HG03039 (cell line): ENCODE results near the gene HES5.
"Not testable (repeated sequence)": the region's sequence is repeated elsewhere in the genome, so short reads cannot be mapped to it uniquely, and the experiment has no call there.

Experiments used
- ATAC-seq: cut with Tn5 transposase; IDR thresholded peaks from one replicate; pipeline ENCODE4 v1.9.1; 2021; ENCODE audit warnings: mild to moderate bottlenecking, moderate library complexity; ENCODE audit not compliant: unreplicated experiment

Gene HES5

DNA sequence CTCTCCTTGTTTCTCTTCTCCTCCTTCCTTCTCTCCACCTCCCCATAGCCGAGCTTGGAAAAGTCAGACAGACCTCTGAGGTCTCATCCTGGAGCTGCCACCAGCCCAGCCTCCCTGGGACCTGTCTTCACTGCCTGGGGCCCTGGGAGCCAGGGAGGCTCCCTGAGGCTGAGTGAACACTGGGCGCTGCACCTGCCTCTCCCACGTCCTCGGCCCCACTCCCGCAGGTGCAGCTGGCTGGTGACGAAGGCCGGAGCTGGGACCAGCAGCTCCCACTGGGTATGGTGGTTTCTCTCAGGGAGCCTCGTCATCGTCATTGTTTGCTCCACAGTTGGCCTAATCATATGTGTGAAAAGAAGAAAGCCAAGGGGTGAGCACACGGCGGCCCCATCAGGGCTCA lies 31.4 kb upstream of the HES5 start:
- no peak for ATAC-seq

DNA sequence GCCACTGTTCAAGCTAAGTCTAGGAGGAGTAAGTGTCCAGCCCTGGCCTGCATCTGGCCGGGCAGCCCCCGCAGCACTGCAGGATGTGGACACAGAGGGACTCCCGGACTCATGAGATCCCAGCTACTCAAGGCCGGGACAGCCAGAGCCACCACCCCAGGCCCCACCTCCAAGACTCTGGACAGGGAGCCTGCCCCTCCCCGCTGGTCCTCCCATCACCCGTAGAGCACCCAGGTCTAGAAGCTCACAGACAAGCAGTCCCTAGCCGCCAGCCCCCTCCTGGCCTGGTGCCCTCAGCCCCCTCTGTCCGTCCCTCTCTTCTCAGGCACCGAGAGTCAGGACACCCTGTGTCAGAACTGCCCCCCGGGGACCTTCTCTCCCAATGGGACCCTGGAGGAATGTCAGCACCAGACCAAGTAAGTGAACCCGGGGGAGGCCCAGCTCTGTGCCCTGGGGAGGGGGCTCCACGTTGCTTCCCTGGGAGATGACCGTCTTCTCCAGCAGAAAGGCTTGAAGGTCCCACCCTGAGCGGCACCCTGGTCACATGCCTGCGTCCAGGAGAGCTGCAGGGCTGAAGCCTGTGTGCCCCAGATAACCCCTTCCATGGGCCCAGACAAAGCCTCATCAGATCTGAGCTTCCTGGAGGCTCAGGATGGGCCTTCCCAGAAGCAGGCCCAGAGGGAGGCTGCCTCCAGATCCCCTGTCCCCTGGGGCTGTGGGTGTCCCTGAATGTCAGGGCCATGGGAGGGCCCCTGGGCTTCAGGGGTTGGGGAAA lies 30.4 kb upstream of the HES5 start:
- ATAC-seq: no peak

DNA sequence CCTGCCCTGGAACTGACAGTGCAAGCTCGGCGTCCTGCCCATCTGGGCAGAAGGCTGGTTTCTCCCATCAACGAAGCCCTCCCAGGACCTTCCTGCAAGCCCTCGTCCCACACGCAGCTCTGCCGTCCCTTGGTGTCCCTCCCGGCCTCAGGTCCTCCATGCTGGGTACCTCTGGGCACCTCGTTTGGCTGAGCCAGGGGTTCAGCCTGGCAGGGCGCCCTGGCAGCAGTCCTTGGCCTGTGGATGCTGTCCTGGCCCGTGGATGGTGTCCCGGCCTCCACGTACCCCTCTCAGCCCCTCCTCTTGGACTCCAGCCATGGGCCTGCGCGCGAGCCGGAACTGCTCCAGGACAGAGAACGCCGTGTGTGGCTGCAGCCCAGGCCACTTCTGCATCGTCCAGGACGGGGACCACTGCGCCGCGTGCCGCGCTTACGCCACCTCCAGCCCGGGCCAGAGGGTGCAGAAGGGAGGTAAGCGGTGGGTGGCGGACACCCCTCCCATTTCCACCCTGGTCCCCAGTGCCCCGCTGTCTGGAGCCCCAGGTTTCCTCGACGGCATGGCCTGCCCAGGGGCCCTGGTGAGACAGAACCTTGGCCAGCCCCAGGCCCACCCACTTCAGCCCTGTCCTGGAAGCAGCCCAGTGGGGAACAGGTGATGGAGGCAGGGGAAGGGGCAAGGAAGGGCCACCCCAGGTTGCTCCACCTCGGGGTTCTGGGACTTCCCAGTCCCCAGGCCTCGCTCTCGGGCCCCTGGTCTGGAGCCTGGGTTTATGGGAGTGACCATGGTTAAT lies 29.6 kb upstream of the HES5 start:
- ATAC-seq: no peak

DNA sequence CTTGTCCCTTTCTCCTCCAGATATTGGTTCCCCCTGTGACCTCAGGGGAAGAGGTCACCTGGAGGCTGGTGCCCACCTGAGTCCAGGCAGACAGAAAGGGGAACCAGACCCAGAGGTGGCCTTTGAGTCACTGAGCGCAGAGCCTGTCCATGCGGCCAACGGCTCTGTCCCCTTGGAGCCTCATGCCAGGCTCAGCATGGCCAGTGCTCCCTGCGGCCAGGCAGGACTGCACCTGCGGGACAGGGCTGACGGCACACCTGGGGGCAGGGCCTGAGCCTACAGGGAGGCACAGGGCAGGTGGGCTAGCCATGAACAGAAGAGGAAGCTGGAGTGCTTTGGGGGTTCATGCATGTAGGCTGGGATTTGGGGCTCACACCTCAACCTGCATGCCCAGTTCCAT lies 28.8 kb upstream of the HES5 start:
- no peak for ATAC-seq

DNA sequence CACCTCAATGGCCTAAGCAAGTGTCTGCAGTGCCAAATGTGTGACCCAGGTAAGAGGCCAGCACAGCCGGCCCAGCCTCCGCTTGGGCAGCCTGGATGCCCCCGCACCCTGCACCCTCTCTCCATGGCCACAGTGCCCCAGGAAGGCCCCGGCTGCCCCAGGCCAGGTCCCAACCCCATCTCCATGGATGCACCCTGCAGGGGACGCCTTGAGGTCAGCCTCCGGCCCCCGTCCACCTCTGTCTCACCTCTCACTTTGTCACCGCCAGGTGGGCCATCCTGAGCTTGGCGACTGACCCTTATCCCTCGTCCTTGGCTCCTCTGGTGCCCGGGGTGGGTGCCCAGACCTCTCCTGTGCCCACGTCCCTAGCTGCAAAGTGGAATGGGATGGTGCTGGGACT lies 28.4 kb upstream of the HES5 start:
- ATAC-seq: no peak

DNA sequence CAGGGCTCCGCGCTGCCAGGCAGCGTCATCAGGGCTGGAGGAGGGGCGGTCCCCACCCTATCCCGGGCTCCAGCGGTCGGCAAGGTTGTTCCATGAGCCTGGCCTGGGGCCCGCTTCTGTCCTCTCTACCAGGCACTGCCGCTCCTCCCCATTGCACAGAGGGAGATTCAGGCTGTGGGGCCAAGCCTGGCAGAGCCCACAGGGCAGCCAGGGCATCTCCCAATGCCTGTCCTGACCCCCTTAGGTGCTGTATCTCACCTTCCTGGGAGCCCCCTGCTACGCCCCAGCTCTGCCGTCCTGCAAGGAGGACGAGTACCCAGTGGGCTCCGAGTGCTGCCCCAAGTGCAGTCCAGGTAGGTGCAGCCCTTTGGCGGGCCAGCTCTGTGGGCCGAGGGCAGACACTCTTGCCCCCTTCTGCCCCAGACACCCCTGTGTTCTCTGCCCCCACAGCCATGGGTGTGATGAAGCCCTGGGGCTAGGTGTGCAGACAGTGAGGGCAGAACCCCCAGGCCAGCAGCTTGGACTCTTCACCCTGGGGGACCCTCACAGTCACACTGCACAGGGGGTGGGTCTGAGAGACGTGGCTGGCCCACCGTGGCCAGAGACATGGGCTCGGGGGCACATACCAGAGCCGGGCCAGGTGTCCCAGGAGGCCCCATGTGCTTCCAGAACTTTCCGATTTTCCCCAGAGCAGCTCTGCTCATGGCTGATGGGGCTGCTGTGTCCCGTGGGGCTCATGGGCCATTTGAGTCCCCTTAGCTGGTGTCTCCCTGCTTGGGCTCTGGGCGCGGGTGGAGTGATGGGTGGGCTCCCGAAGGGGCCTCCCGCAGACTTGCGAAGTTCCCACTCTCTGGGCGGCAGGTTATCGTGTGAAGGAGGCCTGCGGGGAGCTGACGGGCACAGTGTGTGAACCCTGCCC lies 27.7 kb upstream of the HES5 start:
- no peak for ATAC-seq

DNA sequence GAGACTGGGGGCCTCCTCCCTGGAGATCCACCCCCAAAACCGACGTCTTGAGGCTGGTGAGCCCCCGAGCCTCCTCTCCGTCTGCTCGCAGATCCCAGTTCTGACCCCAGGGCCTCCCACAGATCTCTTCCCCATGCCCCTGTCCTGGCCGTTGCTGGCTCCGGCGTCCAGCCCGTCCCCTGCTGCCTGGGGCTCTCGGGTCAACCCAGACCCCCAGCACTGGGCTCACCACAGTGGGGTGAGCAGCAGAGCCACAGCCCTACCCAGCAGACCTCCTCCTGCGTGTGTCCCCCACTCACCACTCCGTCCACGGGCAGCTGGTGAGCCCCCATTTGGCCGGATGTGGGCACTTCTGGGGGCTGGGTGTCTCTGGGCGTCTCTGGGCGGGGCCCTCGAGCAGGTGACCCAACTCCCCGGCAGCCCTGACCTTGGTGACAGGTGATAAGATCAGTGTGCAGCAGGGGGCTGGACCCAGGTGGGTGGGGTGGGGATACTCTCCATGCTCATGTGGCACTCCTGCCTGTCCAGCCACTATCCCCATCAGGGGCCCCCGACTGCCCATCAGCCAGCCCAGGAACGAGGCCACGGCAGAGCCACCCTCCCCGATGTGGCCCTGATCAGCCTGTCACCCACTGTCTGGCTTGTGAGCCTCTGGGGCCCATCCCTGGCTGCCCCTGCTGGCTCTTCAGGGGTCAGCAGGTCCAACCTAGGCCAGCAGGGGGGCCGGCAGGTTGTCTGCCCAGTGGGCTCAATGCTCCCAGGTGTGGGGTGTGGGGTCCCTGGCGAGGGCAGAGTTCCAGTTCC lies 26.8 kb upstream of the HES5 start:
- no peak for ATAC-seq

DNA sequence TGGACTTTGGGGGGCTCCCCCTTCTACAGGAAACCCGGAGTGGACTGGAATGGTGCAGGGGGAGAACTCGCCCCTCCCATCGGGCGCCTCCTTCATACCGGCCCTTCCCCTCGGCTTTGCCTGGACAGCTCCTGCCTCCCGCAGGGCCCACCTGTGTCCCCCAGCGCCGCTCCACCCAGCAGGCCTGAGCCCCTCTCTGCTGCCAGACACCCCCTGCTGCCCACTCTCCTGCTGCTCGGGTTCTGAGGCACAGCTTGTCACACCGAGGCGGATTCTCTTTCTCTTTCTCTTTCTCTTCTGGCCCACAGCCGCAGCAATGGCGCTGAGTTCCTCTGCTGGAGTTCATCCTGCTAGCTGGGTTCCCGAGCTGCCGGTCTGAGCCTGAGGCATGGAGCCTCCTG lies 26.2 kb upstream of the HES5 start, which contains the start of gene TNFRSF14:
Gene TNFRSF14 (plus strand): TSS at position 95 of the 401 bp plus-strand sequence. CDS start 294 bp downstream, at position 389.
- no peak for ATAC-seq

DNA sequence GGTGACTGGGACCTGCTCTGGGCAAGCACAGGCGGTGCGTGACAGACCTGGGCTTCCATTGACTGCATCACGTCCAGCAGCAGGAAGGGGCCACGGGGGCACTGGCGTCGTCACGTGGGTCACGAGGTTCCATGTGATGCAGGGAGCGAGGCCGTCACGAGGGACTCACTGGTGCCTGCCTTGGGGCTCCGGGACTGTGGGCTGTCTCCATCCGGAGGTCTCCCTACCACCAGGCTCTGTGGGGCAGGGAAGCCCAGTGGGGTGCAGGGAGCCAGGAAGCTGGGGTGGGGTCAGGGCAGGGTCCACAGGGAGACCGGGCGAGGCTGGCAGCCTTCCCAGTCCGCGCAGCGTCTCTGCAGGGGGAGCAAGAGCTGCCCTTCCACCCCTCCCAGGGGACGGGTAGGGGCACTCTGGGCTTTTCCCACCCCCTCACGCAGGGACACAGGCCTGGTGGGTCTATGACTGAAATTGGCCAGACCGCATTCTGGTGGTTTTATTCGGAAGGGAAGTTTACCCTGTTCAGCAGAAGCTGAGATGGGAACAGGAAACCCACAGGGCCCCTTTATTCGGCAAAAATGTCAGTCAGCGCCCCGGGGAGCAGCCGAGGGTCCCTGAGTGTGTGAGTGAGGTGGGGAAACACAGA lies 25.7 kb upstream of the HES5 start:
- ATAC-seq: no peak

DNA sequence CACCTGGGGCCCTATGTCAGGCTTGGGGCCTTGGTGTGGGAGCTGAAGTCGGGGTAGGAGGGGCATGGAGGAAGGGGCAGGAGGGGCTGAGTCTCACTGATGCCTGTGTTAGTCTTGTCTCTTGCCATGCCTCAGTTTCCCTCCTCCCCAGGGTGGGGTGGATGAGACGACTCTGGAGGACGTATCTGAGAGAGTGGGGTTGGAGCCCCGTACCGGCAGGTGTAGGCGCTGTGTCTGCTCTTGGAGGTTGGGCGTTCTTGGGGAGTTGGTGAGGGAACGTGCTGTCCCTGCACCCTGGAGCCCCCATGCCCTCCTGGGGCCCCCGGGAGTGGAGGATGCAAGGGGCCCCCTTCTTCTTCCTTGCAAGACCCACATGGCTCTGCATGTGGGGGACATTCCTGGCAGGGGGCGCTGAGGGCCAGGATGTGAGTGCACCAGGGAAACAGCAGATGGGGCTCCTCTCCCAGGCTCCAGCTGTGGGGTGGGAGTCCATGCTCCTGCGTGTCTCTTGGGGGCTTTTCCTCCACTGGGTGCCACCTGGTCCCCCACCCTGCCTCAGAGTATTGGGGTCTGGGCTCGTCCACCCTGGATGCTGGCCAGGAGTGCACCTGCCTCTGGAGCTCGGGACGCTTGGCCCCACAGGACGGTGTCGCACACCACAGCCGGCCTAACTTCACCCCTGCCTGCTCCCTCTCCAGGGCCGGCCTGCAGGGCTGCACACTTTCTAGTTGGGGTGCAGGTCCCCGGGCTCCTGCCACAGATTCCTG lies 24.7 kb upstream of the HES5 start:
- no peak for ATAC-seq

DNA sequence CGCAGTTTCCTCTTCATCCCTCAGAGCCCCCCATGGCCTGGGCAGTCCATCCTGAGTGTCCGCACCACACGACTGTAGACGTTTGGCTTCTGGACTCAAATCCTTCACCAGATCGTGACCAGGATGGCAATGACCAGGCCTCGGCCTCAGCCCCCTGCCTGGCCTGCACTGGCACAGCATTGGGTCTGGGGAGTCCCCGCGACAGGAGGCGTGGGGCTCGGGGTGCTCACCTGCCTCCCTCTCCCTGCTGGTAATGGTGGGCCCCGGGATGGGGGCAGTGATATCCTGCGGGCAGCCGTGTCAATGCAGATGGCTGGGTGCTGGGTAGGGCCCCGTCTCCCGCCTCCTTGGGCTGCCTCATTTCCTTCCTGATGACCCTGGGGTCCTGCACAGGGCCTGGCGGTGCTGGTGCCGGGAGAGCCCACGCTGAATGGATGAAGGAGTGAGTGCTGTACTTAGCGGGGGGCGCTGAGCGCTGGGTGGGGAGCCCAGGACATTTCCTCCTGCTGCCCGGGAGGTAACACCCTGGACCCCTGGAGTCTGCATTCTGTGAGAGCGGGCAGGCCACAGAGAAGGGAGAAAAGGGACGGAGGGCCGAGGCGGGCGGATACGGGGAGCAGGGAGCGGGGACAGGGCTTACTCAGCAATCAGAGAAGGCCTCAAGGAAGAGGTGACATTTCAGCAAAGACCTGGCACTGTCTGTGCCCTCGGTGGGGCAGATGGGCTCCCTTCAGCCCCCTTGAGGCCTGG lies 24.0 kb upstream of the HES5 start:
- no peak for ATAC-seq

DNA sequence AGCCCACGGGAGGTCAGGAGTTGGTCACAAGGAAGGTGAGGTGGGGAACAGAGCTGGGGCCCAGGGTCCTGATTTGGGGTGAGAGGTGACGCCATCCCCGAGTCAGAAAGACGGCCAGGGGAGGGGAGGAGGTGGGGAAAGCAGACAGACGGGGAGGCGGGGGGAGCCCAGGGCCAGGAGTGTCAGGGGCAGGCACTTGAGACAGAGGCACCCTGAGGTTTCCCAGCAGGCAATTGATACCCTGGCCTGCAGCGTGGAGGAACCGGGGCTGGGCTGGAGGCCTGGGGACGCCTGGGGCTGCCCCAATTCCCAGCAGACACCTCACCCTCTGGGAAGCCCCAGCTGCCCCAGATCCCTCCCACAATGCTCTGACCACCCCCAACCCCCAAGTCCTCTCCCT lies 23.0 kb upstream of the HES5 start:
- ATAC-seq: not testable (repeated sequence)

DNA sequence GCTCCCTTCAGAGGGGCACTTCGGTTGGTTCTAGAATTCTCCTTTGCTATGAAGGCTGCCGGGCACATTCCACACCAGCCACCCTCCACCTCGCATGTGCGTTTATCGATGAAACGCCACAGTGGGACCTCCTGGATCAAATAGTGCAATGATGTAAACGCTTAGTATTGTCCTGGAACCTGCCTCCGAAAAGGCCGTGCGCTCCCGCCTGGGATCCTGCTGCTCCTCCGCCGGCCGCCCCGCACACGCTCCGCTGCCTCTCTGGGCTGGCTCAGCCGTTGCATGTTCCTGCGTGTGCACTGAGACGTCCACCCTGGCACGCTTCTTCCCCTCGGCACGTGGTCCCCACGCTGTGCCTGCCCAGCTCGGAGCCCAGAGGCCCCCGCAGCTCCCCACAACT lies 22.1 kb upstream of the HES5 start:
- ATAC-seq: no peak

DNA sequence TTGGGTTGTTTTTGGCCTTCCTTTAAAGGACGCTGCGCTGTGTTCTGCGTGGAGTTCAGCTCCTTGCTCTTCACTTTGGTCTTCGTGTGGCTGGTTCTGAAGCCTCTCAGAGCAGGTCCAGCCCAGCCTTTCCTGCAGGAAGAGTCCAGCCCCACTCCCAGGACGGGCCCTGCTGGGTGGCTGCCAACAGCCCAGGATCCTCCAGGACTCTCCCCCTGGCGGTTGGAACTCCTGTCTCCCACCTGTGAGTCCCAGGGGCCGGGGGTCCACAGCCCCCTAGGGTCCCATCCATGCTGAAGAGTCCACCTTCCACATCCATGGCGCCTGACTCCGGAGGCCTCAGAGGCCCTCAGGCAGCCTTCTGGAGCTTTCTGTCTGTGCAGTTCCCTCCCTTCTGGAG lies 21.5 kb upstream of the HES5 start:
- not testable (repeated sequence) for ATAC-seq

DNA sequence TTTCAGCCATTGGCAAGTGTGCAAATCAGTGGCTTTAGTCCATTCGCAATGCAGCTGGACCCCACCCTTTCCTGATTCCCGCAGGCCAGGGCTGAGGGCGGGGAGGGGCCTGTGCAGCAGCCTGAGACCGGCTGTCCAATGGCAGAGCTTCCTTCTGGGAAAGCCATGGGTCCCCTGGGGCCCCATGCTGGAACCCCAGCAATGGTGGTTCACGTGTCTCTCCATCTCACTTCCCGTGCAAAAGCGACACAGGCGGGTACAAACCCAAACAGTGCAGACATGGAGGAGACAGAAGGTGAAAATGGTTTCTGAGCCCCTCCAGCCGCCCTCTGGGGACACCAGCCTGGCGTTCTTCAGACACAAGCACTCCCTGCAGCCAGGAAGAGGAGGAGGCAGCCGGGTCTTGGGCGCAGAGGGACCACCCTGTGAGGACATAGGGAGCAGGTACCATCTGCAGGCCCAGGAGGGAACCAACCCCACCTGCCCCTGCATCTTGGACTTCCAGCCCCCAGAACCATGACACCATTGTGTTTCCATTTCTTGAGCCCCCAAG lies 20.3 kb upstream of the HES5 start:
- not testable (repeated sequence) for ATAC-seq

DNA sequence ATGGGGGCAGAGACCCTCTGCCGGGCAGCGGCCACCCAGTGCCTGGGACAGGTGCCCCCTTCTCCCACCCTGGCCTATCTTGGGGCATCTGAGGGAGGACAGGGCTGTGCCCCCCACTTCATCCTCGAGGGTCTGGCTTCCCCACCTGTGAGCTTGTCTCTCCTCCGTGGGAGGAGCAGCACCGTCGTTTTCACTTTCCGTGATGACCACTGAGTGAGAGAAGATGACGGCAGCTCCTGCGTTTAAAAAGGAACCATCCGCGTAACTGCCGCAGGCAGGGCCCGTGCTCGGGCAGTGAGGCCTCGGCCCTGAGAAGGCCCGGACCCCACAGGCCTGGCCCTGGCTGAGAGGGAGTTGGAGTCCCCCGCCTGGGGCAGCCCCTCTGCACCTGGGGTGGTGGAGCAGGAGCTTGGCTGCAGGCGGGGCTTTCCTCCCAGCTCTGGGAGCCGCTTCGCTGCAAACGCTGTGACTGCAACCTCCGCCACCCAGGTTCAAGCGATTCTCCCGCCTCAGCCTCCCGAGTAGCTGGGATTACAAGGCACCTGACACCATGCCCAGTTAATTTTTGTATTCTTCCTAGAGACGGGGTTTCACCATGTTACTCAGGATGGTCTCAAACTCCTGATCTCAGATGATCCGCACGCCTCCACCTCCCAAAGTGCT lies 19.4 kb upstream of the HES5 start:
- ATAC-seq: not testable (repeated sequence)

DNA sequence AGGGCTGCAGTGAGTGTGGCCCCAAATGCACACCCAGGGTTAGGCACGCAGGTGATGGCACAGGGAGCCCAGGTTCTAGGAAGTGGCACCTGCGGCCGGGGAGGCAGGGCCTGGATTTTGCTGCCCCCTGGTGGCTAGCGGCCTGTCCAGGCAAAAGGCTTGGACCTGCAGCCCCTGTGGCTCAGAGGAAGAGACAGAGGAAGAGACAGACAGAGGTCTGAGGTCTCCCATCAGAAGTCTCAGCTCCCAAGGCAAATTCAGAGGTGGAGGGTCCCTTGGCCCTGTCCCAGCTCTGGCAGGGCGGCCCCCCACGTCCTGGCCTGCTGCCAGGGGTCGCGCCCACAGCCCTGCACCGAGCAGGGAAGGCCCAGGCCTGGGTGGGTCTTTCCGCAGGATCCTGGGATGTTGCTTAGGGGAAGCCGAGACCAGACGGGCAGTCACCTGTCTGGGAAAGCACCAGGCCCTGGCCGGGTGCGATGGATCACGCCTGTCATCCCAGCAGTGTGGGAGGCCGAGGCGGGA lies 18.1 kb upstream of the HES5 start:
- no peak for ATAC-seq
